Muscle layer of duodenum (tissue), 2 donors: ENCODE measurements around the gene ACOX1.

Experiments
- H3K27ac ChIP-seq: one replicate; pipeline ENCODE4 v1.7.0; 2013; ENCODE audit warnings: mild to moderate bottlenecking, low read length
- H3K27me3 ChIP-seq: one replicate; pipeline ENCODE4 v1.7.0; 2013; ENCODE audit warnings: low read depth, mild to moderate bottlenecking, control low read depth, low read length
- H3K36me3 ChIP-seq, 2 donors: one replicate each; pipeline ENCODE4 v1.7.0; 2013; ENCODE audit warnings: low read length in 2 of 2, control low read depth in 1 of 2, mild to moderate bottlenecking in 1 of 2; ENCODE audit not compliant: insufficient read depth in 2 of 2, control insufficient read depth in 1 of 2
- H3K4me1 ChIP-seq, 2 donors: one replicate each; pipeline ENCODE4 v1.7.0; 2013; ENCODE audit warnings: low read length in 2 of 2, mild to moderate bottlenecking in 2 of 2, control low read depth in 1 of 2, moderate library complexity in 1 of 2; ENCODE audit not compliant: insufficient read depth in 2 of 2, control insufficient read depth in 1 of 2
- H3K4me3 ChIP-seq, 2 donors: one replicate each; pipeline ENCODE4 v1.7.0; 2013; ENCODE audit warnings: low read length in 2 of 2, low read depth in 1 of 2, mild to moderate bottlenecking in 1 of 2
- H3K9me3 ChIP-seq, 2 donors: one replicate each; pipeline ENCODE4 v1.7.0; 2013; ENCODE audit warnings: low read length in 2 of 2, control low read depth in 1 of 2, mild to moderate bottlenecking in 1 of 2; ENCODE audit not compliant: control insufficient read depth in 1 of 2
- donor health status: healthy.

The ACOX1 gene

GRCh38 chr17:75978938-75979704, at the start of gene ACOX1, which contains the start of gene TEN1:
Gene ACOX1, minus strand, starts transcription at chr17:75979166. Its CDS starts 93 bp downstream, at chr17:75979073.
Gene TEN1, plus strand, starts transcription at chr17:75979240. Its CDS starts 6,953 bp downstream, at chr17:75986193.
- Histone ChIP-seq H3K4me1 (peaks cover 0 to 28% of the 10 kb centered on the region in 2 donors), H3K27ac (peak within 1 kb of the TSS; percentile 100), H3K4me3 (peak within 1 kb of the TSS; percentile 80), H3K27me3 (no peaks in the 10 kb centered on the region), H3K9me3 (no peaks in the 10 kb centered on the region), H3K36me3 (peaks cover 0 to 9% of the 10 kb centered on the region in 2 donors)

DNA sequence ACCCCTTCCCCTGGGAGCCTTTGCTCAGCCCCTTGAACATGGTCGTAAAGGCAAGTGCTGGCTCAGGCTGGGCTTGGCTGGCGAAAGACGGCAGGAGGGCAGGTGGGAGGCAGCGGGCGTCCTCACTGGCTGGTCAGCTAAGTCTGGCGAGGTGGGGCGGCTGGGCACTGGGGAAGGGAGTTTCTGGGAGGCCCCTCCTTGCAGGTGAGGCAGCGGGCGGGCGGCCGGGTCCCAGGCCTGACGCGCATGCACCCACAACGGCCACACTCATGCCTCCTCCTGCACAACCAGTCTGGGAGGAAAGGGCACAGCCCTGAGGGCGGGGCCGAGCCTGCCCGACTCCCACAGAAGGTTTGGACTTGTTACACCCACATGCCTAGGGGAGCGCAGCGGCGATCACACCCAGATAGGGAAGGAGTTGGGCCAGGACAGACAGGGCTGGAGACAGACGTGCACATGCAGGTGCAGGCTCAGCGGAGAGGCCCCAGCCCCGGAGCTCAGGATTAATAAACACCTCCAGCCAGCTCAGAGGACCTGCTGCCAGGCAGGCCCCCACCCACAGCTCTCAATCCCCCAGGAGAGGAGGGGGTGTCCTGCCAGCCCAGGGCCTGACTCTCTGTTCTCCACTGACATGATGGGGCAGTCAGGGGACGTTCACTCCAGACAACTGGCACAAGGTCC, 48.3 kb upstream of the ACOX1 start, which contains the start of gene EVPL:
TSS of gene EVPL (minus strand) at position 148 of the 681 bp plus-strand sequence. CDS start at position 40, 108 bp downstream.
- H3K4me3 ChIP-seq, result peak within 1 kb of the TSS in 1 of 2 donors; percentile 40
- no peaks in the 10 kb centered on the region for H3K4me1 ChIP-seq
- no peaks in the 10 kb centered on the region for H3K36me3 ChIP-seq
- H3K27me3 ChIP-seq, result no peaks in the 10 kb centered on the region
- H3K27ac ChIP-seq, result no peak within 1 kb of the TSS
- H3K9me3 ChIP-seq, result no peaks in the 10 kb centered on the region

DNA sequence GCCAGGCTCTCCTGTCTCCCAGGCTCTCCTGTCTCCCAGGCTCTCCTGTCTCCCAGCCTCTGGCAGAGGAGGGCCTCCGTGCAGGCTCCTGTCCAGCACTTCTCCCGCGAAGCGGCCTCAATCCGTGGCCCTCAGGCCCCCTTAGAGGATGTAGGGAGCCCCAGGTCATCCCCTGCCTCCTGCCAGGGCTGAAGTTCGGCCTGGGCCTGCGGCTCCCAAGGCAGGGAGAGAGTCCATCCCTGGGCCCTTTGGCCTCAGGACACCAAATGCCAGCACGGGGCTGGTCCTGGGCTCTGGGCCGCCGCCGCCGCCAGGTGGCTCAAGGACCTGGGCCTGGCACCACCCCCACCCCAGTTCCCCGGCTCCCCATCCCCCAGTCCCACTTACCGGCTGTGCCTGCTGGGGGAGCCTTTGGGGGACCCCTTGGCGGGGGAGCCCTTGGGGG, 47.8 kb upstream of the ACOX1 start:
- no peaks in the 10 kb centered on the region for H3K27me3 ChIP-seq
- H3K9me3 ChIP-seq, result no peaks in the 10 kb centered on the region
- H3K36me3 ChIP-seq, result no peaks in the 10 kb centered on the region
- H3K4me1 ChIP-seq, result no peaks in the 10 kb centered on the region
- no peak overlapping the region for H3K27ac ChIP-seq
- H3K4me3 ChIP-seq, result peak overlapping the region in 1 of 2 donors; percentile 40

GRCh38 chr17:76025294-76025693, 46.3 kb upstream of the ACOX1 start:
- Histone ChIP-seq H3K27ac (no peak overlapping the region), H3K4me1 (no peaks in the 10 kb centered on the region), H3K4me3 (peak overlapping the region in 1 of 2 donors; percentile 38)

DNA sequence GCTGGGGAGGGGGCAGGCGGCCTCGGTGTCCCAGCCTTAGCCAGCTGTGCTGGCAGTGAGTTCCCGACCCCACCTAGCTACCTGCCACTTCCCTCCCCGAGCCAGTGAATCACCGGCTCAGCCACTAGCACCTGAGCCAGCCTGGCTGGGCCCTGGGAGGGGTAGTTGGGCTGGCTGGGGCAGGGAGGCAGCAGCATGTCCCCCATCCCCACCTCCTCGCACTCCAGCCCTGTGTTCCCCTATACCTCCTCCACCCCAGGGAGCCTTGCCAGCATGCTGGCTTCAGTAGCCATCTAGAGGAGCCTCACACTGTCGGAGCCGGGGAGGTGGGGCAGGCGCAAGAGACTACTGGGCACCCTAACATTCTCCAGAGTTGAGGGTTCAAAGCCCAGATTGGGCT, 45.4 kb upstream of the ACOX1 start:
- no peaks in the 10 kb centered on the region for H3K27me3 ChIP-seq
- no peaks in the 10 kb centered on the region for H3K36me3 ChIP-seq
- no peaks in the 10 kb centered on the region for H3K4me1 ChIP-seq
- no peaks in the 10 kb centered on the region for H3K9me3 ChIP-seq
- no peak overlapping the region for H3K4me3 ChIP-seq
- no peak overlapping the region for H3K27ac ChIP-seq

More at GRCh38 chr17:76025294-76025693, 46.3 kb upstream of the ACOX1 start:
- H3K36me3 ChIP-seq, result no peaks in the 10 kb centered on the region
- no peaks in the 10 kb centered on the region for H3K9me3 ChIP-seq
- no peaks in the 10 kb centered on the region for H3K27me3 ChIP-seq

DNA sequence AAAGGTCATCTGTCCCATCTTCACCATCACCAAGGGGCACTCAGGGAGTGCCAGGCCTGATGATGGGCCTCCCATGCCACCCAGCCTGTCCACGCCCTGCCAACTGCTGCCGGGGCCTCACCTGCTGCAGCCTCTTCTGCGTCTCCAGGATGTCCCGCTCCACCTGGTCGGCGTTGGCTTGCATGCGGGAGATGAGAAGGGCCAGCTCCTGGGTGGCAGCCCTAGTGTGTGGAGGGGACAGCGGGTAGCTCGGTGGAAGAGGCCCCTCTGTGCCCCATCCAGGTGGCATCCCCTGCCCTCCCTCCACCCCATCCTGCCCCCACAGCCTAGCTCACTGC, 44.9 kb upstream of the ACOX1 start:
- Histone ChIP-seq H3K4me3 (no peak overlapping the region), H3K36me3 (no peaks in the 10 kb centered on the region), H3K9me3 (no peaks in the 10 kb centered on the region), H3K4me1 (no peaks in the 10 kb centered on the region), H3K27ac (no peak overlapping the region), H3K27me3 (no peaks in the 10 kb centered on the region)

- Histone ChIP-seq H3K4me1 (no peaks in the 10 kb centered on the region), H3K27me3 (no peaks in the 10 kb centered on the region), H3K9me3 (no peaks in the 10 kb centered on the region), H3K4me3 (no peak overlapping the region), H3K27ac (no peak overlapping the region), H3K36me3 (no peaks in the 10 kb centered on the region)
Observed at GRCh38 chr17:76022973-76023899, 44.3 kb upstream of the ACOX1 start.

DNA sequence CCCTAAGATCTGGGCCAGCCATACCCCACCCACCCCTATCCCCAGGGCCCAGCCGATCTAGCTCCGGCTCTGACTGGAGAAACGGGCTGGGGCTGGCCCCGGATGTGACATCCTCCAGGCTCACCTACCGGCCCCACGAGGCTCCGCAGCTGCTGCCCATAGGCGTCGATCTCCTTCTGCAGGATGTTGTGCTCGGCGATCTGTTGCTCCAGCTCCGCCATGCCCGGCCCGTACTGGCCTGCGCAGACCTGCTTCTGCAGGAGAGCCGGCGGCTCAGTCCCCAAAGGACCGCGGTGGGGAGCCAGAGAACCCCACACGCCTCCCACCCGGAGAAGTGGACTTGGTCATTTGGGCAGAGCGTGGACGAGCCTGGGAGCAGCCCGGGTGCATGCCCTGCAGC, 43.3 kb upstream of the ACOX1 start:
- H3K4me3 ChIP-seq, result no peak overlapping the region
- H3K9me3 ChIP-seq, result no peaks in the 10 kb centered on the region
- no peak overlapping the region for H3K27ac ChIP-seq
- no peaks in the 10 kb centered on the region for H3K36me3 ChIP-seq
- H3K4me1 ChIP-seq, result no peaks in the 10 kb centered on the region
- H3K27me3 ChIP-seq, result no peaks in the 10 kb centered on the region

DNA sequence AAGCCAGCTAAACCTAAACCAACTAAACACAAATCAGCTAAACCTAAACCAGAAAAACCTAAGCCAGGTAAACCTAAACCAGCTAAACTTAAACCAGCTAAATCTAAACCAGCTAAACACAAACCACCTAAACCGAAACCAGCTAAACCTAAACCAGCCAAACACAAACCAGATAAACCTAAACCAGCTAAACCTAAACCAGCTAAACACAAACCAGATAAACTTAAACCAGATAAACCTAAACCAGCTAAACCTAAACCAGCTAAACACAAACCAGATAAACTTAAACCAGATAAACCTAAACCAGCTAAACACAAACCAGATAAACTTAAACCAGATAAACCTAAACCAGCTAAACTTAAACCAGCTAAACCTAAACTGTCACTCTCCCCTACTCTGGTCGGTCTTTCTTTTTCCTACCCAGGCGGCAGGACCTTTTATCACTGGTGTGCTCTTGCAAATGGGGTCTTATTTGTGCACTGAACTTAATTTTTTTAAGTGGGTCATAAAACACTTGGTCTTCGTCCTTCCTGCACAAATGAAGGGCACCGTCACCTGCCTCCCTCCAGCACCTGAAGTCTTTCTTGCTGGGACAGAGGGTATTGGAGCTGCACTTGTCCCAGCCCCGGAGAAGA, 41.0 kb upstream of the ACOX1 start:
- Histone ChIP-seq H3K36me3 (no peaks in the 10 kb centered on the region), H3K27ac (no peak overlapping the region), H3K27me3 (no peaks in the 10 kb centered on the region), H3K9me3 (no peaks in the 10 kb centered on the region), H3K4me1 (no peaks in the 10 kb centered on the region), H3K4me3 (no peak overlapping the region)

GRCh38 chr17:76018801-76019200, 39.8 kb upstream of the ACOX1 start:
- Histone ChIP-seq H3K9me3 (no peaks in the 10 kb centered on the region), H3K4me3 (no peak overlapping the region), H3K27me3 (no peaks in the 10 kb centered on the region), H3K36me3 (no peaks in the 10 kb centered on the region), H3K4me1 (peaks cover 0 to 10% of the 10 kb centered on the region in 2 donors), H3K27ac (no peak overlapping the region)
